ENCODE data around the gene CLIP4. TPM values are rescaled to one million over a fixed set of nuclear protein-coding genes. Genes with fewer than 3 reads are reported as not detected.

The CLIP4 gene
- polyA plus RNA-seq, 2 of the 4 experiments (the other 2 are of a cell fraction): 51.1 to 99.1 TPM

DNA sequence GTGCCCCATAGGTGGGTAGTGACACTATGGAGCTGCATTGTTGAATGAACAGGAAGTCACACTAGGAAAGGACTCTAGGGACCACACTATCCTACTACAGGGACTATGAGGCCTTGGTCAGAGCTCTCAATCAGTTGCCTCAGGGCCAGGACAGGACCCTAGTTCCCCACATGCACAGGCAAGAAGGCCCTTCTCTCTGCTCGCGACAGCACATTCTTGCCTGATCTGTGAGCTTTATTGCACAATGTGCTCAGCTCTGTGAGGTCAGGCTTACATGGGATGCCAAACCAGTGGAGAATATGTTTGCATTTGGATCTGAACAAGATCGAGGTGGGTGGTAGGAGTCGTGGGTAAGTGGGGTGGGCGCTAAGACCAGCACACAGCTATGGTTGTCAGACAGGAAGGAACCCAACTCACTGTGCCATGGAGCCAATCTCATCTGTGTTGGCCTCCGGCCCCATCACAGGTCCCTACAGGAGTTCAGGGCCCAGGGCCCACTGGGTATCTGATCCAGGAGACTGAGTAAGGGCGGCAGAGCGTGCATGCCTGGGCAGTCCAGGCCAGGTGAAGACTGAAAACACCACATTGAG lies 48.8 kb upstream of the CLIP4 start:
- no peak overlapping the region for H3K27ac ChIP-seq
- TF ChIP-seq HOXA7 (CRISPR knock-in tag; IDR thresholded peaks at IDR 0.05) (no peak), BHLHE40 (IDR thresholded peaks at IDR 0.05; ENCODE audit: low read depth, low read length) (no peak), PHF8 (IDR thresholded peaks at IDR 0.05; ENCODE audit: borderline replicate concordance, low read depth) (no peak), CEBPB (IDR thresholded peaks at IDR 0.05) (0 out of 4 replicates have a peak, but pooled peaks of 1 of the 2 experiments have one; percentile 6)
- TF ChIP-seq, protein P1, sequence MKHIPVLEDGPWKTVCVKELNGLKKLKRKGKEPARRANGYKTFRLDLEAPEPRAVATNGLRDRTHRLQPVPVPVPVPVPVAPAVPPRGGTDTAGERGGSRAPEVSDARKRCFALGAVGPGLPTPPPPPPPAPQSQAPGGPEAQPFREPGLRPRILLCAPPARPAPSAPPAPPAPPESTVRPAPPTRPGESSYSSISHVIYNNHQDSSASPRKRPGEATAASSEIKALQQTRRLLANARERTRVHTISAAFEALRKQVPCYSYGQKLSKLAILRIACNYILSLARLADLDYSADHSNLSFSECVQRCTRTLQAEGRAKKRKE (CRISPR knock-in tag; IDR thresholded peaks at IDR 0.05; ENCODE audit: low read depth): no peak
- H3K4me2 ChIP-seq: no peak overlapping the region
- FAIRE-seq (no peak), DNase-seq (ENCODE audit: low read depth in 1 of 2, low spot score in 1 of 2) (no peak), ATAC-seq (no peak)
- POLR2A ChIA-PET: no interaction called here
- H3K9me3 ChIP-seq: no peaks in the 10 kb centered on the region
- WGBS (ENCODE audit: missing lambda C conversion rate): 88% methylated on average over 8 of the region's 8 CpGs
- CTCF ChIA-PET: interaction anchor here (0.9 to 2.7 kb wide), 4 partner anchors 11 to 115 kb away, joined by 3 to 9 read pairs (median 3); no protein-coding TSS in a partner anchor
- H3K4me3 ChIP-seq: no peak overlapping the region
- no peaks in the 10 kb centered on the region for H3K4me1 ChIP-seq

DNA sequence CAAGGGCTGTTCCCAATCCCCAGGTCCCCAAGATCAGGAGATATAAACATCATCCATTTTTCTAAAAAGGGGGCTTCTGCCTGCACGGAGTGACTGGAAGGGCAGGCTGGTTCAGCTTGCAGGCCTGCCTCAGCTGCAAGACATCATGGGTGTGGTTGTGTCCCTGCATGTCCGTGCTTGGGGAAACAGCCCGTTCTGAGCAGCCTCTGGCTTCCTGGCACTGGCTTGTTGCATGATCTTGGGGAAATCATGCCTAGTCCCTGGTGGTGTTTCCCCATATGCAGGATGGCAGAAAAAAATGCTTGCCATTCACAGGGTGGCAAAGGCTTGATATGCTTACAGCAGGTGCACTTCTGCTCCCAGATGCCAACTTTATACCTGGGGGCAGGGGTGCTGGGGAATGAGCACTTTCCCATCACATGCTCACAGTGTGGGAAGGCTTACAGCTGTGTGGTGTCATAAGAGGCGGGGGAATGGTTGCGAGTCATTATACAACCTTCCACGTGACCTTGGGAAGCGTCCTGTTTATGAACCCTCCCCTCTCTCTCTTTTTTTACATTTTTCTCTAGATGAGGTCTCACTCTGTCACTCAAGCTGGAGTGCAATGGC lies 48.1 kb upstream of the CLIP4 start:
- Histone ChIP-seq H3K4me2 (no peak overlapping the region), H3K27ac (no peak overlapping the region), H3K4me1 (no peaks in the 10 kb centered on the region), H3K9me3 (no peaks in the 10 kb centered on the region), H3K4me3 (no peak overlapping the region)
- ChIA-PET POLR2A (no interaction called here), CTCF (interaction anchor here (0.9 to 2.7 kb wide), 4 partner anchors 10 to 114 kb away, joined by 3 to 9 read pairs (median 3); no protein-coding TSS in a partner anchor)
- FAIRE-seq (no peak), DNase-seq (ENCODE audit: low read depth in 1 of 2, low spot score in 1 of 2) (no peak), ATAC-seq (no peak)
- 82% methylated on average over 7 of the region's 7 CpGs for WGBS (ENCODE audit: missing lambda C conversion rate)
- TF ChIP-seq MAZ (IDR thresholded peaks at IDR 0.05; ENCODE audit: borderline replicate concordance, low read depth, low read length) (no peak), RAD21 (conservative IDR thresholded peaks at IDR 0.05 in 1 of 2, IDR thresholded peaks at IDR 0.05 in 1 of 2) (no peak), TFCP2L1 (CRISPR knock-in tag; IDR thresholded peaks at IDR 0.05) (no peak), HOXA7 (CRISPR knock-in tag; IDR thresholded peaks at IDR 0.05) (no peak), PHF8 (IDR thresholded peaks at IDR 0.05; ENCODE audit: borderline replicate concordance, low read depth) (no peak)

DNA sequence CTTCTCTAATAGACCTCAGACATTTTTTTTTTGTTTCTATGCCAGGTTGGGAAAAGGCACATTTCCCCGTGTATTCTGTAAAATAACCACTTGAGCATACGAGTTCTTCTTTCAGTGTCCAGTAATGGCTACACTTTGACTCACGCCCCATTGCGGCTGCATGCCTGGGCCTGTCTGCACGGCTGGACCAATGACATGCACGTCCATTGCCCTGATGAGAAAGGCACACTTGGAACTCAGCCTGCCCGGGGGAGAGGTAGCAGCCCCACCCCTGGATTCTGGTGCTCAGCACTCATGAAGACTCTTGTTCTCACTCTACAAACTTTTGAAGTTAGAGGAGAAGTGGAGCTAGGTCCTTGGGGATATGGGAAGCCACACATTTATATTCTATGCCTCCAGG lies 46.7 kb upstream of the CLIP4 start:
- ATAC-seq: no peak
- no peak for DNase-seq (ENCODE audit: low read depth in 1 of 2, low spot score in 1 of 2)
- H3K27ac ChIP-seq: no peak overlapping the region
- ChIA-PET POLR2A (no interaction called here), CTCF (interaction anchor here (0.6 to 2.7 kb wide), 4 partner anchors 9 to 36 kb away, joined by 3 to 9 read pairs (median 4); no protein-coding TSS in a partner anchor)
- no peaks in the 10 kb centered on the region for H3K9me3 ChIP-seq
- H3K4me3 ChIP-seq: no peak overlapping the region
- 70% methylated on average over 7 of the region's 7 CpGs for WGBS (ENCODE audit: missing lambda C conversion rate)
- H3K4me1 ChIP-seq: no peaks in the 10 kb centered on the region
- TF ChIP-seq CHD2 (IDR thresholded peaks at IDR 0.05; ENCODE audit: low read length, partially characterized antibody): no peak
- TF ChIP-seq, protein P2, sequence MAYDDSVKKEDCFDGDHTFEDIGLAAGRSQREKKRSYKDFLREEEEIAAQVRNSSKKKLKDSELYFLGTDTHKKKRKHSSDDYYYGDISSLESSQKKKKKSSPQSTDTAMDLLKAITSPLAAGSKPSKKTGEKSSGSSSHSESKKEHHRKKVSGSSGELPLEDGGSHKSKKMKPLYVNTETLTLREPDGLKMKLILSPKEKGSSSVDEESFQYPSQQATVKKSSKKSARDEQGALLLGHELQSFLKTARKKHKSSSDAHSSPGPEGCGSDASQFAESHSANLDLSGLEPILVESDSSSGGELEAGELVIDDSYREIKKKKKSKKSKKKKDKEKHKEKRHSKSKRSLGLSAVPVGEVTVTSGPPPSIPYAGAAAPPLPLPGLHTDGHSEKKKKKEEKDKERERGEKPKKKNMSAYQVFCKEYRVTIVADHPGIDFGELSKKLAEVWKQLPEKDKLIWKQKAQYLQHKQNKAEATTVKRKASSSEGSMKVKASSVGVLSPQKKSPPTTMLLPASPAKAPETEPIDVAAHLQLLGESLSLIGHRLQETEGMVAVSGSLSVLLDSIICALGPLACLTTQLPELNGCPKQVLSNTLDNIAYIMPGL (CRISPR knock-in tag; IDR thresholded peaks at IDR 0.05; ENCODE audit: borderline replicate concordance): no peak
- TF ChIP-seq ZNF302 (CRISPR knock-in tag; IDR thresholded peaks at IDR 0.05): no peak
- TF ChIP-seq CBX8 (IDR thresholded peaks at IDR 0.05): no peak
- TF ChIP-seq JUN (IDR thresholded peaks at IDR 0.05): no peak
- H3K4me2 ChIP-seq: no peak overlapping the region
- no peak for FAIRE-seq

DNA sequence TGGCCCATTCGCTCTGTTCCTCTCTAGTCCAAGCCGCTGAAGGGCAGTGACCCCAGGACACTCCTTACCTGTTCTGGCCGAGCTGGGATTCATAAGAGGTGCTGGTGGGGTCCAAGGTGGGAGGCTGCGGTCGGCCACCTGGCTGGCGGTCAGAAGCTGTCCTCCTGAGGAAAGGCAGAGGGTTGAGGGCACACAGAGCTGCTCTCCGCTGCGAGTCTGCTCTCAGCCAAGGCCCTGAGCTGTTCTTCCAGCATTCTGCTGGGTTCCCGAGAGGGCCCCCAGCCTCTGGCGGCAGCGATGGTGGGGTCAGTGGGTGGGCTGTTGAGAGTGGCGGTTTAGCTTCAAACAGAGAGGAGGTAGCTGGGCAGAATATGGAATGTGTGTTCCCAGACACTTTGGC lies 44.7 kb upstream of the CLIP4 start:
- DNase-seq (ENCODE audit: low read depth in 1 of 2, low spot score in 1 of 2) (no peak), ATAC-seq (no peak), FAIRE-seq (no peak)
- ChIA-PET POLR2A (no interaction called here), CTCF (interaction anchor here (0.8 to 1.1 kb wide), 3 partner anchors 9 to 57 kb away, joined by 3 read pairs; no protein-coding TSS in a partner anchor)
- H3K4me1 ChIP-seq: no peaks in the 10 kb centered on the region
- H3K9me3 ChIP-seq: no peaks in the 10 kb centered on the region
- 76% methylated on average over 11 of the region's 12 CpGs for WGBS (ENCODE audit: missing lambda C conversion rate)
- no peak overlapping the region for H3K4me3 ChIP-seq
- no peak overlapping the region for H3K27ac ChIP-seq
- no peak overlapping the region for H3K4me2 ChIP-seq
- TF ChIP-seq TP53 (CRISPR knock-in tag; IDR thresholded peaks at IDR 0.05) (no peak), MAFK (IDR thresholded peaks at IDR 0.05; ENCODE audit: partially characterized antibody) (no peak), ZNF302 (CRISPR knock-in tag; IDR thresholded peaks at IDR 0.05) (no peak), CEBPB (IDR thresholded peaks at IDR 0.05) (no peak), JUN (IDR thresholded peaks at IDR 0.05) (no peak), FOSL2 (IDR thresholded peaks at IDR 0.05) (no peak), FOSL2 (CRISPR knock-in tag; IDR thresholded peaks at IDR 0.05) (no peak), KDM1A (IDR thresholded peaks at IDR 0.05; ENCODE audit: low read depth) (no peak), ZSCAN20 (CRISPR knock-in tag; IDR thresholded peaks at IDR 0.05) (no peak), SREBF2 (IDR thresholded peaks at IDR 0.05) (no peak), RCOR1 (IDR thresholded peaks at IDR 0.05; ENCODE audit: low read depth, low read length) (no peak), BHLHE40 (IDR thresholded peaks at IDR 0.05; ENCODE audit: low read depth, low read length) (no peak)
- TF ChIP-seq, protein P3, sequence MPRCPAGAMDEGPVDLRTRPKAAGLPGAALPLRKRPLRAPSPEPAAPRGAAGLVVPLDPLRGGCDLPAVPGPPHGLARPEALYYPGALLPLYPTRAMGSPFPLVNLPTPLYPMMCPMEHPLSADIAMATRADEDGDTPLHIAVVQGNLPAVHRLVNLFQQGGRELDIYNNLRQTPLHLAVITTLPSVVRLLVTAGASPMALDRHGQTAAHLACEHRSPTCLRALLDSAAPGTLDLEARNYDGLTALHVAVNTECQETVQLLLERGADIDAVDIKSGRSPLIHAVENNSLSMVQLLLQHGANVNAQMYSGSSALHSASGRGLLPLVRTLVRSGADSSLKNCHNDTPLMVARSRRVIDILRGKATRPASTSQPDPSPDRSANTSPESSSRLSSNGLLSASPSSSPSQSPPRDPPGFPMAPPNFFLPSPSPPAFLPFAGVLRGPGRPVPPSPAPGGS (IDR thresholded peaks at IDR 0.05): no peak
- TF ChIP-seq, protein P4, sequence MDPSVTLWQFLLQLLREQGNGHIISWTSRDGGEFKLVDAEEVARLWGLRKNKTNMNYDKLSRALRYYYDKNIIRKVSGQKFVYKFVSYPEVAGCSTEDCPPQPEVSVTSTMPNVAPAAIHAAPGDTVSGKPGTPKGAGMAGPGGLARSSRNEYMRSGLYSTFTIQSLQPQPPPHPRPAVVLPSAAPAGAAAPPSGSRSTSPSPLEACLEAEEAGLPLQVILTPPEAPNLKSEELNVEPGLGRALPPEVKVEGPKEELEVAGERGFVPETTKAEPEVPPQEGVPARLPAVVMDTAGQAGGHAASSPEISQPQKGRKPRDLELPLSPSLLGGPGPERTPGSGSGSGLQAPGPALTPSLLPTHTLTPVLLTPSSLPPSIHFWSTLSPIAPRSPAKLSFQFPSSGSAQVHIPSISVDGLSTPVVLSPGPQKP (IDR thresholded peaks at IDR 0.05; ENCODE audit: low read depth, low read length): no peak

Measured in A549 (cell line).